ENCODE measurements around the gene TMSB4X.
"Not testable (repeated sequence)": the region's sequence is repeated elsewhere in the genome, so short reads cannot be mapped to it uniquely, and the experiment has no call there.

The TMSB4X gene

DNA sequence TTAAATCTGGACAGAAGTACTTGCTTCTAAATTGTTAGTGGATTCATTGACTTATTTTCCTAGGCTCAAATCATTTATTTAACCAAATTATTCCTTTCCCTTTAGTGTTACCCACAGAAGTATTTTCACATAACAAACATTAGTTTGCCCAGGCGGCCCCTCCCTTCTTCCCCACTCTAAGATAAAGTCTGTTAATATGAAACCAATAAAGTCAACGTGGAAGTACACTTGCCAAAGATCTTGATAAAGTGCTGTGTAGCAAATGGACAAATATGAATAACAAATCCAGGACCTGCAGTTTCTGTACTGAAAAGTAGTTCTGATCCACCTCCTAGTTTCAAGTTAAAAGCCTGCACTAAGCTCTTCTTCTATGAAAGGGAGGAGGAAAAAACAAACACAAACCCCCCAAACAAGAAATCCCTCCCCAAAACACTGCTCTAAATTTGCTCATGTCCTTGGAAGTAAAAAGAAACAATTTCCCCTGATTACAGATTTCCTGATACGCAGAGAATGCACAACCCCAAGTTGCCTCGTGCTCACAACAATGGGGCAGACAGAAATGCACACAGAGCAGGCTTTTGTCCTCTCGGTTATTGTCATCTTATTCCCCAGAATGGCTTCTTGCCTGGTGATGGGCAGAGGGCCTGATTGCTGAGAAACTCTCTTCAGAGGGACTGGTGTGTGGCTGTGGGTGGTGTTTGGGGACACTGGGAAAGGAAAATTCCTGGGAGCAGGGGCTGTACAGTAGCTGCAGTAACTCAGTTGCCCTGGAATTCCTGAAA, 23.2 kb downstream of the TMSB4X start:
- no peak for DNase-seq (ENCODE audit: low read depth)

DNA sequence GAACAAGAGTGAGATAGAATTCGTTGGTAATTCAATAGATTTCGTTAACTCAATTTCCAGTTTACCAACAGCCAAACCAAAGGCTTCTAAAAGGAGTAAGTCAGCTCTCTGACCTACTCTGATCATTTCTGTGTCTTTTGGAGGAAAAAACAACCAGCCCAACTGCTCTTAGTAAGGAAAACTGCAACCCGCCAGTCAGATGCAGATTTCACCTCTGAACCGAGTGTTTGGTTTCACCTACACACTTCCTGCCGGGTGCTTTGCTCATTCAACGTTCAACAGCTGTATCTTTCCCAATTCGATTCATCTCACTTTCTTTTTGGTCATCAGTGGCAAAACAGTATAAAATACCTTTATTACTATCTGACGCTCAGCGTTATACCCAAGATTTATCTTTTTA, 24.5 kb downstream of the TMSB4X start:
- DNase-seq (ENCODE audit: low read depth), result no peak

DNA sequence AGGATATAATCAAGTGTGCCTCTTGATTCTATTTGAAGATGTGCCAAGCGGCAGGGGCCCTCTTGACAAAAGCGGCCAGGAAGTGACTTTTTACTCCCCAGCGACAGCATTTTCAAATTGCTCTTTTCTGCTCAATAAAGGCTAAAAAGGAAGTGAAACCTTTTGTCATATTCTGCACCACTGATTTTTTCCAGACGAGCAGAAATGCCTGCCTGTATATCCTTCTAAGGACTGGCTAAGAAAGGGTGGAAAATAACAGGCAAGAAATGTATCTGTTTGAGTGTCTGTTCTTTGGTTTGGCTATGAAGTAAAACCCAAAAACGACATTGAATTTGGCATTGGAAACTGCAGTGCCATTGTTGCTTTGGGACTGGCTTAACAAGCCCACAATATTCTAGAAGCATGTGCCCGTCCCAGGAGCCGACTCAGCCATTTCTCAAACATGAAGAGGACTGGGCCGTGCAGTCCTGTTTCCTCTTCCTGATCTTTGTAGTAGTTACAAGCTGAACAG, 25.4 kb downstream of the TMSB4X start:
- DNase-seq (ENCODE audit: low read depth), result no peak

- DNase-seq (ENCODE audit: low read depth), result no peak
These were observed 26.2 kb downstream of the TMSB4X start for GRCh38 chrX:13001097-13001496.

GRCh38 chrX:13001961-13002671, 27.2 kb downstream of the TMSB4X start:
- DNase-seq (ENCODE audit: low read depth), result no peak

GRCh38 chrX:13005661-13006473, 31.0 kb downstream of the TMSB4X start:
- no peak for DNase-seq (ENCODE audit: low read depth)

DNA sequence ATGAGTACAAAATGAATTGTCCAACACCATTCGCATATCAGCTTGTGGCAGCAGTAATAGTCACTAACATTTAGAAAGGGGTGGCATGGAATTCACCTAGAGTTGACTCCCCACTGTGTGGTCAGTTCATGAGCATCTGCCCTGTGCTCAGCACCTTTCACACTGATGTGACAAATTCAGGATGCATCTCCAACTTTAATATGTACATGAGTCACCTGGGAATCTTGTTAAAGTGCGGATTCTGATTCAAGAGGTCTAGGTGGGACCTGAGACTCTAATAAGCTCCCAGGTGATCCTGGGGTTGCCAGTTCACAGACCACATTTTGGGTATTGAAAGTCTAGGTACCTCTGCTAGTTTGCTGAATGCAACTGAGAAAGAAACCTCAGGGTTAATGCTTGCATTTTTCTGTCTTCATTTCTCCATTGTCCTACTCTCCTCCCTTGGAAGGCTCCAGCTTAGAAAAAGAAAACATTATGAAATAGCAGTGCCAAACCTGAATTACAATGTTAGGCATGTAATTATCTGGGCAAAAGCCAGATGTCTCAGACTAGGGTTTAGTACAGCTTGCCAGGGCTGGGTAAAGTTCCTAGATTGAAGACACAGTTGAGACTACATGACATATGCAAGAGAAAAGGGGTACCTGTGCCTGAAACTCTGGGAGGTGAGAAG, 32.7 kb downstream of the TMSB4X start:
- DNase-seq (ENCODE audit: low read depth), result no peak

- no peak for DNase-seq (ENCODE audit: low read depth)
These were observed 33.3 kb downstream of the TMSB4X start for GRCh38 chrX:13008189-13008533.

GRCh38 chrX:13008851-13009250, 33.9 kb downstream of the TMSB4X start:
- DNase-seq (ENCODE audit: low read depth), result no peak

- no peak for DNase-seq (ENCODE audit: low read depth)
These were observed 34.4 kb downstream of the TMSB4X start for GRCh38 chrX:13009273-13009672.

- no peak for DNase-seq (ENCODE audit: low read depth)
These were observed 34.9 kb downstream of the TMSB4X start for GRCh38 chrX:13009844-13010243.

- no peak for DNase-seq (ENCODE audit: low read depth)
These were observed 35.6 kb downstream of the TMSB4X start for GRCh38 chrX:13010546-13010945.

- no peak for DNase-seq (ENCODE audit: low read depth)
These were observed 38.6 kb downstream of the TMSB4X start for GRCh38 chrX:13013363-13014110.

- no peak for DNase-seq (ENCODE audit: low read depth)
These were observed 39.5 kb downstream of the TMSB4X start for GRCh38 chrX:13014111-13015096.

- no peak for DNase-seq (ENCODE audit: low read depth)
These were observed 40.8 kb downstream of the TMSB4X start for GRCh38 chrX:13015536-13016236.

- not testable (repeated sequence) for DNase-seq (ENCODE audit: low read depth)
These were observed 41.8 kb downstream of the TMSB4X start for GRCh38 chrX:13016731-13017130.

DNA sequence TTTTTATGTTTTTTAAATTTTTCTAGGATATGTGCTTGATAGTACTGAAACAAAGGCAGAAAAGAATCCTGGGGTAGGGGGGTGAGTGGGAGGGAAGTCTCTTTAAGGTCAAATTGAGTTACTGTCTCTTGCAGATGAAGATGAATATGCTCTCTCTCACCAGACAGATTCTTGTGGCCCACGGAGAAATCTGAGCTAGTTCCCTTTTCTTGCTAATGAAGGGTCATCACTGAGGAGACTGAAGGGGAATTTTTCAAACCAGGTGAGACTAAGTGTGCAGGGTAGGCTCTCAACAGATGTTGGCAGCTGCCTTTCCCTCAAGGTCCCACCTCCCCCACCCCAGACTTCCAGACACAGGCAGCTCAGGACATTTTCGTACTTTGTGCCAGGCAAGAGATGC, 48.0 kb downstream of the TMSB4X start:
- no peak for DNase-seq (ENCODE audit: low read depth)

GRCh38 chrX:13023567-13023966, 48.7 kb downstream of the TMSB4X start:
- no peak for DNase-seq (ENCODE audit: low read depth)

DNA sequence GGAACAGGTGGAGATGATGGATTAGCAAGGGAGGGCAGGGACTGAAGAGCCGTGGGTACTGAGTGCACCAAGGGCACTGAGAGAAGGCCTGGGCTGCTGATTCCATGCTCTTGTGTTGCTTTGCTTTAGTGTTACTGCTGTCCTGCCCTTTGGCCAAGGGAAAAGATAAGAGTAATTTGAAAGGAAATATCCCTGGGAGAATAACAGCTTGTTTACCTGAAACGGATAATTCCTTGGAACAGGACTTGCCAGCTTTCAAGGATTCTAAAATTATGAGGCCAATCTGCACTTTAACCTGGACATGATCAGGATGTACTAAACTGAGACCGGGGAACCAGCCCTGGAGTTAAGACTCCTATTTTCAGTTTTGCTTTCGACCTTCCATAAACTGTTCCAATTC, 49.1 kb downstream of the TMSB4X start:
- no peak for DNase-seq (ENCODE audit: low read depth)

Measured in stimulated activated CD8-positive, alpha-beta memory T cell treated with anti-CD3 and anti-CD28 coated beads, Interleukin-7, amount 100 ng/mL, for 24 hours (primary cell).